NB4 (cell line): Measurements from ENCODE around the gene LCE7A.
A peak's percentile ranks its signal among the peaks of the same experiment; 100 is the strongest.

Source experiments
- DNase-seq: peaks from one replicate; pipeline ENCODE4 v3.0.0; 2010; ENCODE audit warnings: low read depth
- H3K4me3 ChIP-seq: one replicate; pipeline ENCODE4 v1.5.1; 2011; ENCODE audit warnings: mild to moderate bottlenecking, low read depth, low read length, moderate library complexity
- MYC ChIP-seq: IDR thresholded peaks from 2 replicates; pipeline ENCODE4 v1.6.1; 2011; ENCODE audit warnings: low read depth, low read length
- POLR2A ChIP-seq: IDR thresholded peaks from 2 replicates; pipeline ENCODE4 v1.6.1; 2011; ENCODE audit warnings: mild to moderate bottlenecking; ENCODE audit not compliant: insufficient read length; ENCODE audit errors: extremely low read depth
- TF ChIP-seq, protein P1 (sequence below): IDR thresholded peaks from one replicate; pipeline ENCODE4 v1.5.1; 2012; ENCODE audit warnings: low read depth, low read length
- TF ChIP-seq, protein P2 (sequence below): IDR thresholded peaks from 2 replicates; pipeline ENCODE4 v1.6.1; 2011; ENCODE audit warnings: low read depth, low read length

LCE7A gene

DNA sequence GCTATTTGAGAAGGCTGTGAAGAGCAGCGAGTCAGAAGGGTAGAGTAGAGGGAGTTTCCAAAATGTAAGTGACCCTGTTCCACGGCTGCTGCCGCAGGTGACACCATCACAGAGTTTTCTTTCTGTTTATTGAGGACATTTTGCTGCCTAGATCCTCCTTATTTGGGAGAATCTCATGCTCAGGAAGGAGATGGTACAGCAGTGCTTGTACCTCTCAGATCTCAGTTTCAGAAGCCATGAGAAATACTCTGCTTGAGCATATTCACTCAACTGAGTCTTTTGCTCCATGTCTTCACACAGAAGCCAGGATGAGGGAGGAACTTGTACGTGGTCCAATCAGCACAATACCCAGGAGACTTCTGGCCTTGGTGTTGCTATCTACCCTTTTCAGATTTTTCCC lies 1.6 kb downstream of the LCE7A start:
- TF ChIP-seq POLR2A, result no peak
- no peak for DNase-seq
- no peak overlapping the region for H3K4me3 ChIP-seq

DNA sequence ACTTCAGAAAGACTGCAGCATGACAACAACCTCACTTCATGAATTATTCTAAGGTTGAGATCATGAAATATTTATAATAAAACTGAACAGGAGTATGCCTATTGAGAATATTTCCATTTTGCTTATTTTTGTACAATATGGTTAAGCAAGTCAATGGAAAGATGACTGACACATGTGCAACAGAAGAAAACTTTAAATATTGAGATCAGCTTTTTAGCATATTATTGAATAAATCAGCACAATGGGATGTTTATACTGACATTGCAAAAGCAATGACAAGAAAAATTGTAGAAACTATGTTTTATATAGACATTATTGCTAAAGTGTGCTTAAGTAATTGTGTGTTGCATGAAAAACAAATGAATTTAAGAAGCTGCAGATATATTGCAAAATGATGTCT lies 4.6 kb downstream of the LCE7A start:
- no peak for DNase-seq
- TF ChIP-seq, protein P1, sequence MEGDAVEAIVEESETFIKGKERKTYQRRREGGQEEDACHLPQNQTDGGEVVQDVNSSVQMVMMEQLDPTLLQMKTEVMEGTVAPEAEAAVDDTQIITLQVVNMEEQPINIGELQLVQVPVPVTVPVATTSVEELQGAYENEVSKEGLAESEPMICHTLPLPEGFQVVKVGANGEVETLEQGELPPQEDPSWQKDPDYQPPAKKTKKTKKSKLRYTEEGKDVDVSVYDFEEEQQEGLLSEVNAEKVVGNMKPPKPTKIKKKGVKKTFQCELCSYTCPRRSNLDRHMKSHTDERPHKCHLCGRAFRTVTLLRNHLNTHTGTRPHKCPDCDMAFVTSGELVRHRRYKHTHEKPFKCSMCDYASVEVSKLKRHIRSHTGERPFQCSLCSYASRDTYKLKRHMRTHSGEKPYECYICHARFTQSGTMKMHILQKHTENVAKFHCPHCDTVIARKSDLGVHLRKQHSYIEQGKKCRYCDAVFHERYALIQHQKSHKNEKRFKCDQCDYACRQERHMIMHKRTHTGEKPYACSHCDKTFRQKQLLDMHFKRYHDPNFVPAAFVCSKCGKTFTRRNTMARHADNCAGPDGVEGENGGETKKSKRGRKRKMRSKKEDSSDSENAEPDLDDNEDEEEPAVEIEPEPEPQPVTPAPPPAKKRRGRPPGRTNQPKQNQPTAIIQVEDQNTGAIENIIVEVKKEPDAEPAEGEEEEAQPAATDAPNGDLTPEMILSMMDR, result no peak
- TF ChIP-seq MYC (no peak), POLR2A (no peak)
- TF ChIP-seq, protein P2, sequence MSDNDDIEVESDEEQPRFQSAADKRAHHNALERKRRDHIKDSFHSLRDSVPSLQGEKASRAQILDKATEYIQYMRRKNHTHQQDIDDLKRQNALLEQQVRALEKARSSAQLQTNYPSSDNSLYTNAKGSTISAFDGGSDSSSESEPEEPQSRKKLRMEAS, result no peak
- H3K4me3 ChIP-seq, result no peak overlapping the region

DNA sequence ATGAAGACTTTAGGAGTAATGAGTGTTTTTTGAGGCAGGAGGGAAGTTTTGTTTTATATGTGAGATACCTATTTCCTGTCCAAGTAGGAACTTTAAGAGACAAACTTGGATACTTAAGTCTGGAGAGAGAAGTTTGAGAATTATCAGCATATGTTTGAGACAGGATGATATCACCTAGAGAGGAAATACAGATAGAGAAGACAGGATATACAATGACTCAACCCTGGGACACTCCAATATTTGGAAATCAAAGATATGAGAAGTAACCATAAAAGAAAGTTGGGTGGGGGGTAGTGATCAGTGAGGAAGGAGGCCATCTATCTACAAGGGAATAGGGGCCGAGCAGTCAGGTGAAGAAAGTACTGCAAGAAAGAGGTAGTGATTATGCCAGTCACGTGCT lies 6.5 kb downstream of the LCE7A start:
- no peak overlapping the region for H3K4me3 ChIP-seq
- TF ChIP-seq, protein P2, result no peak
- no peak for TF ChIP-seq MYC
- TF ChIP-seq, protein P1, result no peak
- TF ChIP-seq POLR2A, result no peak
- no peak for DNase-seq

DNA sequence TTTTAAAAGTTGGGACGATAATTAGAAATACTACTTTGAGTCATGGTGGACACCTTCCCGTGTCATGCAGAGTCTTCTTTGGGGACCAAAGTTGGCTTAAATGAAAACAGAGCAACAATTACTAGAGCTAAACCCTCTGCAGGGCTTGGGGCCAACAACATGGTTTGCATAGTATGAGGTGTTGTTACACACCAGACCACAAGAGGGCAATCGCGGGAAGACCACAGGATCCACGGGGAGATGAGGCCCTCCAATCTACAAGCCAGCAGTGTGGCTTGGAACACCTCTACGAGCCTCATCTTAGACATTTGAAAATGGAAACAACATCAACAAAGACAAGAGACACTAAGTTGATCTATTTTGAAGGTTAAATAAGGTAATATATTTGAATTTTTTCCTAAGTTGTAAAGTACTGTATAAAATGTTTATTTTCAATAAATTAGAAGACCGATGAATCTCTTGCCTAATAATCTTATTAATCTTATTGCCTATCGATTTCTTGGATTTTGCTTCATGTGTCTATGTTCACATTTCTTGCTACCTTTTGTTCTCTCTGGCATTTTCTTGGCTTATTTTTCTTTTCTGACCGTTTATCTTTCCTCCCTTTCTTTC lies 10.1 kb downstream of the LCE7A start:
- DNase-seq, result peak; percentile 65
- H3K4me3 ChIP-seq, result no peak overlapping the region
- TF ChIP-seq MYC, result no peak
- TF ChIP-seq, protein P2, result no peak
- TF ChIP-seq, protein P1, result peak; percentile 71
- TF ChIP-seq POLR2A, result no peak

DNA sequence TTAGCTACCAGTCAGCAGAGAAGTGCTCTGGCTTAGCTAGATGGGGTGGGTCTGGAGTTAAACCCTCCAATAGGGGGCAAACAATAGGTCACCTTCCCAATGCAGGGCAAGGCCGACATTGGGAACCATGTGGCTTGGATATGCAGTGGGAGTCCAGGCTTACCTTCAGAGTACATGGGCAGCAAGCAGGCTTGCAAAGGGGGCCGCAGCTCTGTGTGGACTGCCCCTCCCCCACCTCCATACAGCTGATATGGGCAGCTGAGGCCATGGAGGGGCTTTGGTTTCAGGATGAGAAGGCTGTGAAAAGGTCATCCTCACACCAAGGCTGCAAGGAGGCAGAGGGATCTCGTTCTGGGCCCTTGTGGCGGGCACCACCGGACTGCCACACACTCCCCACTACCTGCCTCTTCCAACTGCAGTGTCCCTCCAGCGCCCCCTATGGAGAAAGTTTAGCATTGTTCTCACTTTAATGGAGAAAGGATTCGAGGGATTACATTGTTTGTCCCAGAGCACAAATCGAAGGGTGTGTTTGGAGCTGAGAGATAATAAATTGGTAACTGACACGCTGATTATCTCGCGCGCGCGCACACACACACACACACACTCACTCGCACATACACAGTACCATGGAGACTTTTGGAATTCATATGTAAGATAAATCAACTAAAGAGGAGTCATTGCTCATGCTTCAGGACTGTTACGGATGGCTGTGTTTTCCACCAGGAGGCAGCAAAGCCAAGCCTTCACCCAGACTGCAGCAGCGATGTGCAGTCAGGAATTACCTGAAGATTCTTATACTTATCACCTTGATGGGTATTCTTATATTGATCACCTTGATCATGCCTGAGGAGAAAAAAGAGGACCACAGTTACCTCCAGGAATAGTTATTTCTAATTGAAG lies 11.3 kb downstream of the LCE7A start:
- no peak for TF ChIP-seq MYC
- TF ChIP-seq, protein P1, result peak; percentile 43
- peak; percentile 42 for DNase-seq
- H3K4me3 ChIP-seq, result no peak overlapping the region

DNA sequence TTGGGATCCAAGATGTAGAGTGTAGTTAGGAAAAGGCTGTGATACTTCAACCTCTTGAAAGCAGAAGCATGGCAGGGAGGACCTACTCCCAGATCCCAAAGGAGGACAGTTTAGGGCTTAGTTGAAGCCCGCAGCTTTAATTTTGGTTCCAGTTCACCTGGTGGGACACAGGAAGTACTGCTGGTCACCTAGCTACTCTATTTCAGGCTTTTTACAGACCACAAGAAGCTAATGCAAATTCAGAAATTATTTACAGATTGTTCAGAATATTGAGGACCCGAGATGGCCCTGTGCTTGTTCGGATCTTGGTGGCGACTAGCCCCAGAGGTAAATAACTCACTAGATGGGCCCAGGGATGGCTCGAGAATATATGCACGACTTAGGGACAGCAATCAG lies 11.9 kb downstream of the LCE7A start:
- DNase-seq, result no peak
- no peak overlapping the region for H3K4me3 ChIP-seq
- TF ChIP-seq POLR2A (no peak), MYC (no peak)
- TF ChIP-seq, protein P2, result no peak
- TF ChIP-seq, protein P1, result no peak
